D721Med (cell line): Measurements from ENCODE around the gene LRRC9.

ENCODE experiments used
- DNase-seq: peaks from one replicate; pipeline ENCODE4 v3.0.0; 2011; ENCODE audit warnings: low spot score; ENCODE audit not compliant: insufficient read length
- FAIRE-seq: peaks from 2 replicates; lab custom pipeline; 2011; peaks lifted over from hg19 to GRCh38; lab: Jason Lieb, UNC
- TF ChIP-seq, protein P1 (sequence below): IDR thresholded peaks from 2 replicates; pipeline ENCODE4 v1.5.1; 2012; ENCODE audit warnings: mild to moderate bottlenecking, control low read depth; ENCODE audit not compliant: insufficient read depth; ENCODE audit errors: missing control alignments

LRRC9 gene

GRCh38 chr14:59919570-59920377, at the start of gene LRRC9:
LRRC9 (plus strand) TSS chr14:59920144.
- DNase-seq (no peak), FAIRE-seq (no peak)

GRCh38 chr14:59870277-59871165, 49.4 kb upstream of the LRRC9 start, which contains the start of gene RTN1:
RTN1 (minus strand) TSS chr14:59870776; CDS start chr14:59870630, 146 bp downstream.
- TF ChIP-seq, protein P1, sequence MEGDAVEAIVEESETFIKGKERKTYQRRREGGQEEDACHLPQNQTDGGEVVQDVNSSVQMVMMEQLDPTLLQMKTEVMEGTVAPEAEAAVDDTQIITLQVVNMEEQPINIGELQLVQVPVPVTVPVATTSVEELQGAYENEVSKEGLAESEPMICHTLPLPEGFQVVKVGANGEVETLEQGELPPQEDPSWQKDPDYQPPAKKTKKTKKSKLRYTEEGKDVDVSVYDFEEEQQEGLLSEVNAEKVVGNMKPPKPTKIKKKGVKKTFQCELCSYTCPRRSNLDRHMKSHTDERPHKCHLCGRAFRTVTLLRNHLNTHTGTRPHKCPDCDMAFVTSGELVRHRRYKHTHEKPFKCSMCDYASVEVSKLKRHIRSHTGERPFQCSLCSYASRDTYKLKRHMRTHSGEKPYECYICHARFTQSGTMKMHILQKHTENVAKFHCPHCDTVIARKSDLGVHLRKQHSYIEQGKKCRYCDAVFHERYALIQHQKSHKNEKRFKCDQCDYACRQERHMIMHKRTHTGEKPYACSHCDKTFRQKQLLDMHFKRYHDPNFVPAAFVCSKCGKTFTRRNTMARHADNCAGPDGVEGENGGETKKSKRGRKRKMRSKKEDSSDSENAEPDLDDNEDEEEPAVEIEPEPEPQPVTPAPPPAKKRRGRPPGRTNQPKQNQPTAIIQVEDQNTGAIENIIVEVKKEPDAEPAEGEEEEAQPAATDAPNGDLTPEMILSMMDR: no peak
- DNase-seq: peak; percentile 18
- FAIRE-seq: no peak

More at GRCh38 chr14:59919570-59920377, at the start of gene LRRC9:
- TF ChIP-seq, protein P1: no peak

GRCh38 chr14:59871166-59871495, 48.8 kb upstream of the LRRC9 start:
- no peak for FAIRE-seq
- TF ChIP-seq, protein P1: no peak
- DNase-seq: no peak

GRCh38 chr14:59882957-59883356, 37.0 kb upstream of the LRRC9 start:
- FAIRE-seq: no peak
- TF ChIP-seq, protein P1: no peak

GRCh38 chr14:59890676-59891075, 29.3 kb upstream of the LRRC9 start:
- DNase-seq (no peak), FAIRE-seq (no peak)
- TF ChIP-seq, protein P1: no peak

More at GRCh38 chr14:59882957-59883356, 37.0 kb upstream of the LRRC9 start:
- no peak for DNase-seq

- FAIRE-seq (no peak), DNase-seq (no peak)
- TF ChIP-seq, protein P1: no peak
Observed at GRCh38 chr14:59895721-59896120, 24.2 kb upstream of the LRRC9 start.
